ENCODE data around the gene CPNE4. TPM values are rescaled to one million over a fixed set of nuclear protein-coding genes. Genes with fewer than 3 reads are reported as not detected.

Gene CPNE4
- total RNA-seq, 1 experiment from 2014 or later: 5.7 TPM

DNA sequence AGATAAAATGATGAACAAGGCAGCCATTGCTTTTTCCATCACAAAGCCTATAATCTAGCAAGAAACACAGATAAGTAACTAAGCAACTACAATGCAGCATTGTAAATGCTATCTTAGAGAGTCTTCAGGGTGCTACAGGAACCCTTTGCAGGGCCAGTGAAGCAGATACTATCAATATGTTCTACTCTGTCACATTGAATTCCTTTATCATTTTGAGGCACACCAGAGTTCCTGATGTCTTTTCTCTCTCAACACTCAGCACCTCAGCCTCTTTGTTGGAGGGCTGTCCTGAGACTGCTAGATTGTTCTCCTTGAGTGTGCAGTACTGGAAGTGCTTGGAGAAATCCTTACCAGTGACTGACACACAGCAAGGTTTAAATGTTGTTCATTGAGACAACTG lies 424.6 kb downstream of the CPNE4 start:
- H3K4me1 ChIP-seq (ENCODE audit: insufficient read depth, low read length, poor library complexity, severe bottlenecking): no peaks in the 10 kb centered on the region
- H3K27me3 ChIP-seq (replicated peaks; ENCODE audit: insufficient read depth, low read depth, low read length, poor library complexity): peaks cover 7% of the 10 kb centered on the region
- TF ChIP-seq, protein P1, sequence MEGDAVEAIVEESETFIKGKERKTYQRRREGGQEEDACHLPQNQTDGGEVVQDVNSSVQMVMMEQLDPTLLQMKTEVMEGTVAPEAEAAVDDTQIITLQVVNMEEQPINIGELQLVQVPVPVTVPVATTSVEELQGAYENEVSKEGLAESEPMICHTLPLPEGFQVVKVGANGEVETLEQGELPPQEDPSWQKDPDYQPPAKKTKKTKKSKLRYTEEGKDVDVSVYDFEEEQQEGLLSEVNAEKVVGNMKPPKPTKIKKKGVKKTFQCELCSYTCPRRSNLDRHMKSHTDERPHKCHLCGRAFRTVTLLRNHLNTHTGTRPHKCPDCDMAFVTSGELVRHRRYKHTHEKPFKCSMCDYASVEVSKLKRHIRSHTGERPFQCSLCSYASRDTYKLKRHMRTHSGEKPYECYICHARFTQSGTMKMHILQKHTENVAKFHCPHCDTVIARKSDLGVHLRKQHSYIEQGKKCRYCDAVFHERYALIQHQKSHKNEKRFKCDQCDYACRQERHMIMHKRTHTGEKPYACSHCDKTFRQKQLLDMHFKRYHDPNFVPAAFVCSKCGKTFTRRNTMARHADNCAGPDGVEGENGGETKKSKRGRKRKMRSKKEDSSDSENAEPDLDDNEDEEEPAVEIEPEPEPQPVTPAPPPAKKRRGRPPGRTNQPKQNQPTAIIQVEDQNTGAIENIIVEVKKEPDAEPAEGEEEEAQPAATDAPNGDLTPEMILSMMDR (conservative IDR thresholded peaks at IDR 0.05; ENCODE audit: low read depth, low read length): no peak
- no peak for TF ChIP-seq EZH2 (IDR thresholded peaks at IDR 0.05; ENCODE audit: borderline replicate concordance, low read depth, low read length, poor library complexity, severe bottlenecking)
- CTCF ChIA-PET: no interaction called here
- H3K27ac ChIP-seq (ENCODE audit: low read depth, low read length, poor library complexity, severe bottlenecking): no peak overlapping the region
- DNase-seq (ENCODE audit: low spot score): no peak
- H3K4me3 ChIP-seq (ENCODE audit: low read depth, low read length, poor library complexity, severe bottlenecking): no peak overlapping the region
- no TSS peak for BruUV-seq (replicated peaks)
- intact Hi-C loops (cut with micrococcal nuclease; ENCODE audit: unreplicated experiment): no loop called here
- no peaks in the 10 kb centered on the region for H3K9me3 ChIP-seq (ENCODE audit: low read depth, low read length, poor library complexity, severe bottlenecking)
- no peaks in the 10 kb centered on the region for H3K36me3 ChIP-seq (ENCODE audit: insufficient read depth, low read length, poor library complexity, severe bottlenecking)
- POLR2A ChIA-PET (ENCODE audit: low non-redundant PET): no interaction called here

DNA sequence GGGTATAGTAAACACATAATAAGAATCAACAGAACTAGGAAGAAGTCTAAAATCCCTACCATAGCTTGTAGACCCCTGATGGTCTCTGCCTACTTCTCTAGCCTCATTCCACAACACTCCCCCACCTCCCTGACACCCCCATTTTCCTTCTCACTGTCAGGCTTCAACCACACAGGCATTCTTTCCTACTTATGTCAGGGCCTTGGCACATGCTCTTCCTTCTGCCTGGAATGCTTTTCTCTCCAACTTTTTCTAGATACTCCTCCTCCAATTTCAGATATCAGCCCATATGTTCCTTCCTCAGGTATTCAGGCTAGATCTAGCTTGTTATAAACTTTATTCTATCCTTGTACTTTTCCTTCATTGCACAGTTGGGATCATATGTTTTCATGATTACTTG lies 426.1 kb downstream of the CPNE4 start:
- BruUV-seq (replicated peaks): no TSS peak
- POLR2A ChIA-PET (ENCODE audit: low non-redundant PET): no interaction called here
- H3K27ac ChIP-seq (ENCODE audit: low read depth, low read length, poor library complexity, severe bottlenecking): no peak overlapping the region
- H3K4me3 ChIP-seq (ENCODE audit: low read depth, low read length, poor library complexity, severe bottlenecking): no peak overlapping the region
- intact Hi-C loops (cut with micrococcal nuclease; ENCODE audit: unreplicated experiment): no loop called here
- H3K9me3 ChIP-seq (ENCODE audit: low read depth, low read length, poor library complexity, severe bottlenecking): no peaks in the 10 kb centered on the region
- no peaks in the 10 kb centered on the region for H3K36me3 ChIP-seq (ENCODE audit: insufficient read depth, low read length, poor library complexity, severe bottlenecking)
- H3K4me1 ChIP-seq (ENCODE audit: insufficient read depth, low read length, poor library complexity, severe bottlenecking): no peaks in the 10 kb centered on the region
- CTCF ChIA-PET: no interaction called here
- TF ChIP-seq EZH2 (IDR thresholded peaks at IDR 0.05; ENCODE audit: borderline replicate concordance, low read depth, low read length, poor library complexity, severe bottlenecking): no peak
- TF ChIP-seq, protein P1 (conservative IDR thresholded peaks at IDR 0.05; ENCODE audit: low read depth, low read length): no peak
- DNase-seq (ENCODE audit: low spot score): no peak
- H3K27me3 ChIP-seq (replicated peaks; ENCODE audit: insufficient read depth, low read depth, low read length, poor library complexity): peaks cover 7% of the 10 kb centered on the region

DNA sequence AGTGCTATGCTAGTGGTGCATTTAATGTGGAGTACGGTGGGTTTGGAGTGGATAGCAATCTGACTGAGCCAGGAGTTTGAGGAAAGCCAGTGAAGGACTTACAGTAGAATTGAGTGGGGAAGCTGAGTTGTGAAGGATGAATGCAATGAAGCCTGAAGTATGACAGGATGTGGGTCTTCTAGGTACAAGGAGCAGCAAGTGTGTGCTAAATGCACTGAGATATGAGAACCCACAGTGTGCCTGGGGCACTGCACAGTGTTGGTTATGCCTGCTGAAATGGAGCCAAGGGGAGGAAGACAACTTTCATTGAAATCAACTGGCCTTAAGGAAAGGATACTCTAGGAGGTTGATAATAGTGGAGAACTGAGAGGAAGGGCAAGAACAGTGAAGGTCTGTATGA lies 426.5 kb downstream of the CPNE4 start:
- no peak for TF ChIP-seq EZH2 (IDR thresholded peaks at IDR 0.05; ENCODE audit: borderline replicate concordance, low read depth, low read length, poor library complexity, severe bottlenecking)
- TF ChIP-seq, protein P1 (conservative IDR thresholded peaks at IDR 0.05; ENCODE audit: low read depth, low read length): no peak
- Histone ChIP-seq H3K36me3 (ENCODE audit: insufficient read depth, low read length, poor library complexity, severe bottlenecking) (no peaks in the 10 kb centered on the region), H3K27ac (ENCODE audit: low read depth, low read length, poor library complexity, severe bottlenecking) (no peak overlapping the region), H3K27me3 (replicated peaks; ENCODE audit: insufficient read depth, low read depth, low read length, poor library complexity) (peaks cover 7% of the 10 kb centered on the region), H3K9me3 (ENCODE audit: low read depth, low read length, poor library complexity, severe bottlenecking) (no peaks in the 10 kb centered on the region), H3K4me3 (ENCODE audit: low read depth, low read length, poor library complexity, severe bottlenecking) (no peak overlapping the region), H3K4me1 (ENCODE audit: insufficient read depth, low read length, poor library complexity, severe bottlenecking) (no peaks in the 10 kb centered on the region)
- no peak for DNase-seq (ENCODE audit: low spot score)
- BruUV-seq (replicated peaks): no TSS peak
- ChIA-PET CTCF (no interaction called here), POLR2A (ENCODE audit: low non-redundant PET) (no interaction called here)
- intact Hi-C loops (cut with micrococcal nuclease; ENCODE audit: unreplicated experiment): no loop called here

Measured in A673 (cell line).